Natural killer cell (primary cell): ENCODE data around the gene RFC4. TPM values are rescaled to one million over a fixed set of nuclear protein-coding genes. Genes with fewer than 3 reads are reported as not detected.

ENCODE experiments used
- ATAC-seq, 3 donors: fragments of 150-1000 bp in 2 of 3; fragments of 200-7000 bp in 1 of 3; cut with Tn5 transposase; 1 replicate in 1 of 3; 2 replicates in 2 of 3; pipeline ENCODE4 v1.10.0; 2021; ENCODE audit warnings: mild to moderate bottlenecking in 2 of 3, moderate library complexity in 2 of 3
- DNase-seq, 2 donors: peaks; one replicate each; pipeline versions ENCODE4 v3.0.0 to v3.0.0-alpha.2; 2013 to 2021; ENCODE audit warnings: mixed read lengths in 1 of 2
- H3K27ac ChIP-seq: one replicate; pipeline ENCODE4 v1.5.1; 2013; ENCODE audit warnings: mild to moderate bottlenecking, low read length
- H3K27me3 ChIP-seq: one replicate; pipeline ENCODE4 v1.6.1; 2013; ENCODE audit warnings: low read length; ENCODE audit not compliant: control insufficient read depth, insufficient read depth
- H3K36me3 ChIP-seq: one replicate; pipeline ENCODE4 v1.6.1; 2013; ENCODE audit warnings: low read length; ENCODE audit not compliant: control insufficient read depth, insufficient read depth
- H3K4me1 ChIP-seq: one replicate; pipeline ENCODE4 v1.6.1; 2013; ENCODE audit warnings: low read length; ENCODE audit not compliant: control insufficient read depth, insufficient read depth
- H3K4me3 ChIP-seq: one replicate; pipeline ENCODE4 v1.5.1; 2013; ENCODE audit warnings: low read length
- H3K9me3 ChIP-seq: one replicate; pipeline ENCODE4 v1.6.1; 2013; ENCODE audit warnings: low read length; ENCODE audit not compliant: control insufficient read depth, insufficient read depth
- H3K27ac Mint-ChIP-seq, 2 donors: one replicate each; pipeline ENCODE4 v1.8.0; 2022; ENCODE audit warnings: mild to moderate bottlenecking in 2 of 2, mixed read lengths in 2 of 2, moderate library complexity in 1 of 2
- H3K27me3 Mint-ChIP-seq, 2 donors: one replicate each; pipeline ENCODE4 v1.8.0; 2022; ENCODE audit warnings: low read depth in 2 of 2, mixed read lengths in 2 of 2
- H3K36me3 Mint-ChIP-seq: one replicate; pipeline ENCODE4 v1.8.0; 2022; ENCODE audit warnings: mixed read lengths
- H3K4me1 Mint-ChIP-seq, 2 donors: one replicate each; pipeline ENCODE4 v1.8.0; 2022; ENCODE audit warnings: mixed read lengths in 2 of 2
- H3K4me3 Mint-ChIP-seq: one replicate; pipeline ENCODE4 v1.8.0; 2022; ENCODE audit warnings: mild to moderate bottlenecking, moderate library complexity, mixed read lengths
- H3K9me3 Mint-ChIP-seq, 2 donors: one replicate each; pipeline ENCODE4 v1.8.0; 2022; ENCODE audit warnings: mixed read lengths in 2 of 2
- WGBS: methylation state at CpG from one replicate; pipeline ENCODE4 v1.1.7; 2013; ENCODE audit warnings: missing lambda C conversion rate; ENCODE audit not compliant: insufficient coverage; 5-methylcytosine and 5-hydroxymethylcytosine counted together
- intact Hi-C: fragments of 100-400 bp; cut with micrococcal nuclease; formaldehyde crosslinking; loops from one replicate; pipeline ENCODE4 v1.14.2; 2022
- total RNA-seq, 4 donors: library from RNA; stranded (reverse); fragments of 120-200 nt in 1 of 4; gene quantifications; one replicate each; pipeline versions ENCODE4 v1.2.3 to v1.2.4, GENCODE V29; 2013 to 2022
- TF ChIP-seq, protein P1 (sequence below): fragments of 200-600 bp; IDR thresholded peaks from one replicate; pipeline ENCODE4 v1.8.0; 2022; ENCODE audit warnings: antibody characterized with exemption

RFC4 gene
- total RNA-seq, 3 donors from 2014 or later (not counting 1 experiment from before 2014, with no cell fraction given), result 16.8 to 21.6 (median 17.3) TPM

DNA sequence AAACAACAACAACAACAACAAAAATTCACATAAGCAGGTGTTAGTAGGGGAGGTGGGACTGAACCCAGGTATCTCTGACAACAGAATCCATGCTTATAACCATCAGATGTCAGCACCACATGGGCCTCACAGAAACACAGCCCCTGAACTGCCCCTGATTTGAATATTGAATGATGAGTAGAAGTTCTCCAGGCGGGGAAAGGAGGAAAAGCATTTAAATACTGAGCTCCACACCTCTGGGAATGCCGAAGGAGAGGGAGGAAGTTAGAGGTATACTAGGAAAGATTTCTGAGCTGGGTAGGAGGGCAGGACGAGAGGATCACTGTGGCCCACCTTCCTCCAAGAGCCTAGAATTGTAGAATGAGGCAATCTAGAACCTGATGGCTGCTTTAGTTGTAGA is 54.8 kb downstream of the RFC4 start:
- H3K27me3 ChIP-seq, result no peaks in the 10 kb centered on the region
- Mint-ChIP-seq H3K9me3 (no peaks in the 10 kb centered on the region), H3K36me3 (no peaks in the 10 kb centered on the region), H3K4me1 (no peaks in the 10 kb centered on the region), H3K27me3 (peaks cover 9 to 14% of the 10 kb centered on the region in 2 donors), H3K4me3 (no peak overlapping the region), H3K27ac (no peak overlapping the region)
- DNase-seq (no peak), ATAC-seq (no peak)
- no peak overlapping the region for H3K27ac ChIP-seq
- no peaks in the 10 kb centered on the region for H3K9me3 ChIP-seq
- intact Hi-C loops, result no loop called here
- H3K4me3 ChIP-seq, result no peak overlapping the region
- TF ChIP-seq, protein P1, sequence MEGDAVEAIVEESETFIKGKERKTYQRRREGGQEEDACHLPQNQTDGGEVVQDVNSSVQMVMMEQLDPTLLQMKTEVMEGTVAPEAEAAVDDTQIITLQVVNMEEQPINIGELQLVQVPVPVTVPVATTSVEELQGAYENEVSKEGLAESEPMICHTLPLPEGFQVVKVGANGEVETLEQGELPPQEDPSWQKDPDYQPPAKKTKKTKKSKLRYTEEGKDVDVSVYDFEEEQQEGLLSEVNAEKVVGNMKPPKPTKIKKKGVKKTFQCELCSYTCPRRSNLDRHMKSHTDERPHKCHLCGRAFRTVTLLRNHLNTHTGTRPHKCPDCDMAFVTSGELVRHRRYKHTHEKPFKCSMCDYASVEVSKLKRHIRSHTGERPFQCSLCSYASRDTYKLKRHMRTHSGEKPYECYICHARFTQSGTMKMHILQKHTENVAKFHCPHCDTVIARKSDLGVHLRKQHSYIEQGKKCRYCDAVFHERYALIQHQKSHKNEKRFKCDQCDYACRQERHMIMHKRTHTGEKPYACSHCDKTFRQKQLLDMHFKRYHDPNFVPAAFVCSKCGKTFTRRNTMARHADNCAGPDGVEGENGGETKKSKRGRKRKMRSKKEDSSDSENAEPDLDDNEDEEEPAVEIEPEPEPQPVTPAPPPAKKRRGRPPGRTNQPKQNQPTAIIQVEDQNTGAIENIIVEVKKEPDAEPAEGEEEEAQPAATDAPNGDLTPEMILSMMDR, result no peak
- H3K4me1 ChIP-seq, result no peaks in the 10 kb centered on the region
- H3K36me3 ChIP-seq, result no peaks in the 10 kb centered on the region
- WGBS, result 89% methylated on average over 3 of the region's 3 CpGs

DNA sequence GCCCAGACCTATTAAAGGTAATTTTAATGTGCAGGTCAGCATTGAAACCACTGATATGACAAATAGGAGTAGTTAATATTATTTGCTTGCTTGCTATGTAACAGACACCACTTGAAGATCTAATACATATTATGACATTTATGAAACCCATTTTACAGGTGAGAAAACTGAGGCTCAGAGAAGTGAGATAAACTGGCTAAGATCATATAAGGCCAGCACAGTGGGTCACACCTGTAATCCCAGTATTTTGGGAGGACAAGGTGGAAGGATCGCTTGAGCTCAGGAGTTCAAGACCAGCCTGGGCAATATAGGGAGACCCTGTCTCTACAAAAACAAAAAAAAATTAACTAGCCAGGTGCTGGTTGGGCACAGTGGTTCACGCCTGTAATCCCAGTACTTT is 56.0 kb downstream of the RFC4 start:
- H3K9me3 Mint-ChIP-seq, result no peaks in the 10 kb centered on the region
- TF ChIP-seq, protein P1, result no peak
- intact Hi-C loops, result no loop called here
- H3K27me3 ChIP-seq, result no peaks in the 10 kb centered on the region
- WGBS, result 95% methylated on average over 2 of the region's 2 CpGs
- peaks cover 0 to 6% of the 10 kb centered on the region in 2 donors for H3K4me1 Mint-ChIP-seq
- H3K4me3 Mint-ChIP-seq, result no peak overlapping the region
- ATAC-seq (no peak), DNase-seq (no peak)
- H3K36me3 ChIP-seq, result no peaks in the 10 kb centered on the region
- H3K27me3 Mint-ChIP-seq, result peaks cover 9 to 13% of the 10 kb centered on the region in 2 donors
- no peaks in the 10 kb centered on the region for H3K36me3 Mint-ChIP-seq
- H3K9me3 ChIP-seq, result no peaks in the 10 kb centered on the region
- H3K27ac Mint-ChIP-seq, result no peak overlapping the region
- no peak overlapping the region for H3K4me3 ChIP-seq
- H3K27ac ChIP-seq, result no peak overlapping the region
- no peaks in the 10 kb centered on the region for H3K4me1 ChIP-seq

DNA sequence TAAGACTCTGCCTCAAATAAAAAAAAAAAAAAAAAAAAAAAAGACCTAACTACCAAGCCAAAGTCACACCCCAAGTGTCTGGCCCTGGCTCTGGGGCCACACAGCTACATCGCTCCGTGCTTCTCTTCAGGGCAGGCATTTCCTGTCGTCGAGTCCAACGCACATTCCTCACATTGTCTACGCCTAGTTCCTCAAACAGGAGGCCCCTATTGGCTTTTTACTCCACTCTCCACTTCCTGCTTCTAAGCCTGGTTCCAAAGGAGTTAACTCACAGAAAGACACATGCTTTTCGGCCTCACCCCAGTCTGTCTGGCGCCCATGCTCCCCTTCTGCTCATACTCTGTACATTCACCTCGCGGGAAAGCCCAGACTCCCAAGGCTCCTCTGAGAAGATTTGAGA is 60.3 kb downstream of the RFC4 start:
- H3K4me3 Mint-ChIP-seq, result no peak overlapping the region
- peaks cover 0 to 6% of the 10 kb centered on the region in 2 donors for H3K4me1 Mint-ChIP-seq
- no peak for DNase-seq
- intact Hi-C loops, result no loop called here
- TF ChIP-seq, protein P1, result no peak
- ATAC-seq, result peak in 1 of 3 donors; percentile 46
- Histone ChIP-seq H3K27ac (no peak overlapping the region), H3K27me3 (no peaks in the 10 kb centered on the region), H3K4me1 (no peaks in the 10 kb centered on the region), H3K36me3 (no peaks in the 10 kb centered on the region), H3K4me3 (no peak overlapping the region), H3K9me3 (no peaks in the 10 kb centered on the region)
- H3K27ac Mint-ChIP-seq, result peak overlapping the region in 1 of 2 donors; percentile 39
- H3K27me3 Mint-ChIP-seq, result peaks cover 0 to 5% of the 10 kb centered on the region in 2 donors
- no peaks in the 10 kb centered on the region for H3K36me3 Mint-ChIP-seq
- no peaks in the 10 kb centered on the region for H3K9me3 Mint-ChIP-seq
- 32% methylated on average over 9 of the region's 10 CpGs for WGBS

DNA sequence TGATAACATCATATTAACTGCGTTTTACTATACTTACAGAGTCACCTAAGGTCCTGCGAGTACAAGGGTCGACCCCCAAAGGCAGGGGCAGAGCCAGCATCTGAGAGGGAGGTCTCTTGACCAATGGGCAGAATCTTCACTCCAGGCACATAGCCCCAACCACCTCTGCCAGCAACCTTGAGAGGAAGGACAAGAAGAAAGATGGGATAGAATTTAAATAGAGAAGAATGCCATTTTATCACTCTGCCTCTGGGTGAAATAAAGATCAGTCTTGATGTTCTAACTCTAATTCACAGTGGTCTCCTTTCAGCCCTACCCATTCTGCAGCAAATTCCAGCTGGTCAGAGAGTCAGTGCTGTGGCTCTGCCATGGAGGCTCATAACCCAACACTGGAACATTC is 62.6 kb downstream of the RFC4 start:
- ATAC-seq, result no peak
- no peaks in the 10 kb centered on the region for H3K9me3 ChIP-seq
- Mint-ChIP-seq H3K4me3 (no peak overlapping the region), H3K4me1 (peaks cover 0 to 6% of the 10 kb centered on the region in 2 donors), H3K9me3 (no peaks in the 10 kb centered on the region), H3K27ac (no peak overlapping the region), H3K36me3 (no peaks in the 10 kb centered on the region), H3K27me3 (peaks cover 0 to 5% of the 10 kb centered on the region in 2 donors)
- H3K4me1 ChIP-seq, result no peaks in the 10 kb centered on the region
- H3K27ac ChIP-seq, result no peak overlapping the region
- H3K4me3 ChIP-seq, result no peak overlapping the region
- no peaks in the 10 kb centered on the region for H3K27me3 ChIP-seq
- intact Hi-C loops, result no loop called here
- WGBS, result 93% methylated on average over 3 of the region's 3 CpGs
- TF ChIP-seq, protein P1, result no peak
- no peak for DNase-seq
- no peaks in the 10 kb centered on the region for H3K36me3 ChIP-seq
